ENCODE data around the gene FOSL1. TPM values are rescaled to one million over a fixed set of nuclear protein-coding genes. Genes with fewer than 3 reads are reported as not detected.

The FOSL1 gene
- total and polyA plus RNA-seq, 2 of the 13 experiments (the other 11 are each of a cell fraction or from before 2014, with no cell fraction given), result 4.0 to 4.1 TPM

DNA sequence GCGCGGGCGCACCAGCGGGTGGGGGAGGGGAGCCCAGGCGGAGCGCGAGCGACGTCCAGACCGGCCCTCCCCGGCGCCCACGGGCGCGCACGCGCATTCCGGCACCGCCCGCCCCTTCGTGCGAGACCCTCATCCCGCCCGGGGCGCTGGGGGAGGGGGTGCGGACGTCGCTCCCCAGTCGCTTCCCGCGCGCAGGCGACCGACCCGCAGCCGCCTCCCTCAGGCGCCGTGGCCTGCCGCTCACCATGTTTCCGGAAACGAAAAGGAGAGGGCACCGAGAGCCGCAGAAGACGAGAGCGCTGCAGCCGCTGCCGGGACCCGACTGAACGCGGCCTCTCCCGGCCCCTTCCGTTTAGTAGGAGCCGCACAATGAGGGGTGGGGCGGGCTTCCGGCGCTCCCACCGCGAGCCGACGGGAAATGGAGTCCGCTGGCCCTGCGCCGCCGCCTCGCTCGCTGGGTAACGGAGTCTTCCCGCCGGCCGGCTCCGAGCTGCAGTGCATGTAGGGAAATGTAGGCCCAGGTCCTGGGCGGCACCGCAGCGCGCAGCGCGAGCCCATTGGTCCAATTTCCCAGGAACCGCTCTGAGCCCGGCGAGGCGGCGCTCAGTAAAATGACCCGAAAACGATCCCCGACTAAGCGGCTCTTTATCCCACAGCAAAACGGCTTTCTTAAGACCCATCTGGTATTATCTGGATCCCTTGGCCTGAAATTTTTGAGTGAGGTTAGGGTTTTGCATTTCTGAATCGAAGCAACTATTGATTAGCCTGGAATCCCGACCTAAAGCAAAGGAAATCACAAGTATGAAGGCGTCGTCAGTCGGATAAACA is 42.1 kb downstream of the FOSL1 start, which contains the start of gene CFL1 (continued):
- TF ChIP-seq, protein P1, sequence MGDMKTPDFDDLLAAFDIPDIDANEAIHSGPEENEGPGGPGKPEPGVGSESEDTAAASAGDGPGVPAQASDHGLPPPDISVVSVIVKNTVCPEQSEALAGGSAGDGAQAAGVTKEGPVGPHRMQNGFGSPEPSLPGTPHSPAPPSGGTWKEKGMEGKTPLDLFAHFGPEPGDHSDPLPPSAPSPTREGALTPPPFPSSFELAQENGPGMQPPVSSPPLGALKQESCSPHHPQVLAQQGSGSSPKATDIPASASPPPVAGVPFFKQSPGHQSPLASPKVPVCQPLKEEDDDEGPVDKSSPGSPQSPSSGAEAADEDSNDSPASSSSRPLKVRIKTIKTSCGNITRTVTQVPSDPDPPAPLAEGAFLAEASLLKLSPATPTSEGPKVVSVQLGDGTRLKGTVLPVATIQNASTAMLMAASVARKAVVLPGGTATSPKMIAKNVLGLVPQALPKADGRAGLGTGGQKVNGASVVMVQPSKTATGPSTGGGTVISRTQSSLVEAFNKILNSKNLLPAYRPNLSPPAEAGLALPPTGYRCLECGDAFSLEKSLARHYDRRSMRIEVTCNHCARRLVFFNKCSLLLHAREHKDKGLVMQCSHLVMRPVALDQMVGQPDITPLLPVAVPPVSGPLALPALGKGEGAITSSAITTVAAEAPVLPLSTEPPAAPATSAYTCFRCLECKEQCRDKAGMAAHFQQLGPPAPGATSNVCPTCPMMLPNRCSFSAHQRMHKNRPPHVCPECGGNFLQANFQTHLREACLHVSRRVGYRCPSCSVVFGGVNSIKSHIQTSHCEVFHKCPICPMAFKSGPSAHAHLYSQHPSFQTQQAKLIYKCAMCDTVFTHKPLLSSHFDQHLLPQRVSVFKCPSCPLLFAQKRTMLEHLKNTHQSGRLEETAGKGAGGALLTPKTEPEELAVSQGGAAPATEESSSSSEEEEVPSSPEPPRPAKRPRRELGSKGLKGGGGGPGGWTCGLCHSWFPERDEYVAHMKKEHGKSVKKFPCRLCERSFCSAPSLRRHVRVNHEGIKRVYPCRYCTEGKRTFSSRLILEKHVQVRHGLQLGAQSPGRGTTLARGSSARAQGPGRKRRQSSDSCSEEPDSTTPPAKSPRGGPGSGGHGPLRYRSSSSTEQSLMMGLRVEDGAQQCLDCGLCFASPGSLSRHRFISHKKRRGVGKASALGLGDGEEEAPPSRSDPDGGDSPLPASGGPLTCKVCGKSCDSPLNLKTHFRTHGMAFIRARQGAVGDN (CRISPR knock-in tag; IDR thresholded peaks at IDR 0.05), result peak; percentile 56
- TF ChIP-seq, protein P2, sequence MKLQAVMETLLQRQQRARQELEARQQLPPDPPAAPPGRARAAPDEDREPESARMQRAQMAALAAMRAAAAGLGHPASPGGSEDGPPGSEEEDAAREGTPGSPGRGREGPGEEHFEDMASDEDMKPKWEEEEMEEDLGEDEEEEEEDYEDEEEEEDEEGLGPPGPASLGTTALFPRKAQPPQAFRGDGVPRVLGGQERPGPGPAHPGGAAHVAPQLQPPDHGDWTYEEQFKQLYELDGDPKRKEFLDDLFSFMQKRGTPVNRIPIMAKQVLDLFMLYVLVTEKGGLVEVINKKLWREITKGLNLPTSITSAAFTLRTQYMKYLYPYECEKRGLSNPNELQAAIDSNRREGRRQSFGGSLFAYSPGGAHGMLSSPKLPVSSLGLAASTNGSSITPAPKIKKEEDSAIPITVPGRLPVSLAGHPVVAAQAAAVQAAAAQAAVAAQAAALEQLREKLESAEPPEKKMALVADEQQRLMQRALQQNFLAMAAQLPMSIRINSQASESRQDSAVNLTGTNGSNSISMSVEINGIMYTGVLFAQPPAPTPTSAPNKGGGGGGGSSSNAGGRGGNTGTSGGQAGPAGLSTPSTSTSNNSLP (IDR thresholded peaks at IDR 0.05; ENCODE audit: low read depth, low read length), result no peak
- TF ChIP-seq KLF12 (CRISPR knock-in tag; IDR thresholded peaks at IDR 0.05; ENCODE audit: borderline replicate concordance) (peak; percentile 100), KLF11 (CRISPR knock-in tag; IDR thresholded peaks at IDR 0.05) (peak; percentile 93; the same call in 1 of the 2 replicates), IRX3 (CRISPR knock-in tag; IDR thresholded peaks at IDR 0.05; ENCODE audit: borderline replicate concordance, low read depth) (peak; percentile 36; the same call in 1 of the 2 replicates), HOXA5 (CRISPR knock-in tag; IDR thresholded peaks at IDR 0.05) (no peak), ZNF230 (CRISPR knock-in tag; IDR thresholded peaks at IDR 0.05) (0 out of 2 replicates have a peak, but pooled peaks have one; percentile 31), HES4 (CRISPR knock-in tag; IDR thresholded peaks at IDR 0.05; ENCODE audit: borderline replicate concordance) (peak; percentile 67; the same call in 1 of the 2 replicates), ATRX (CRISPR knock-in tag; IDR thresholded peaks at IDR 0.05; ENCODE audit: borderline replicate concordance) (no peak), ZSCAN31 (CRISPR knock-in tag; IDR thresholded peaks at IDR 0.05; ENCODE audit: low read depth) (peak; percentile 80), GATAD2A (CRISPR knock-in tag; IDR thresholded peaks at IDR 0.05) (peak; percentile 43; the same call in 1 of the 2 replicates), ARNTL (CRISPR knock-in tag; IDR thresholded peaks at IDR 0.05) (0 out of 2 replicates have a peak, but pooled peaks have one; percentile 68)
- TF ChIP-seq, protein P3, sequence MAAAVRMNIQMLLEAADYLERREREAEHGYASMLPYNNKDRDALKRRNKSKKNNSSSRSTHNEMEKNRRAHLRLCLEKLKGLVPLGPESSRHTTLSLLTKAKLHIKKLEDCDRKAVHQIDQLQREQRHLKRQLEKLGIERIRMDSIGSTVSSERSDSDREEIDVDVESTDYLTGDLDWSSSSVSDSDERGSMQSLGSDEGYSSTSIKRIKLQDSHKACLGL (CRISPR knock-in tag; IDR thresholded peaks at IDR 0.05), result peak; percentile 80
- TF ChIP-seq, protein P4, sequence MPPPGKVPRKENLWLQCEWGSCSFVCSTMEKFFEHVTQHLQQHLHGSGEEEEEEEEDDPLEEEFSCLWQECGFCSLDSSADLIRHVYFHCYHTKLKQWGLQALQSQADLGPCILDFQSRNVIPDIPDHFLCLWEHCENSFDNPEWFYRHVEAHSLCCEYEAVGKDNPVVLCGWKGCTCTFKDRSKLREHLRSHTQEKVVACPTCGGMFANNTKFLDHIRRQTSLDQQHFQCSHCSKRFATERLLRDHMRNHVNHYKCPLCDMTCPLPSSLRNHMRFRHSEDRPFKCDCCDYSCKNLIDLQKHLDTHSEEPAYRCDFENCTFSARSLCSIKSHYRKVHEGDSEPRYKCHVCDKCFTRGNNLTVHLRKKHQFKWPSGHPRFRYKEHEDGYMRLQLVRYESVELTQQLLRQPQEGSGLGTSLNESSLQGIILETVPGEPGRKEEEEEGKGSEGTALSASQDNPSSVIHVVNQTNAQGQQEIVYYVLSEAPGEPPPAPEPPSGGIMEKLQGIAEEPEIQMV (CRISPR knock-in tag; IDR thresholded peaks at IDR 0.05; ENCODE audit: low read depth), result no peak; the same call in 1 of the 2 replicates
- TF ChIP-seq, protein P5, sequence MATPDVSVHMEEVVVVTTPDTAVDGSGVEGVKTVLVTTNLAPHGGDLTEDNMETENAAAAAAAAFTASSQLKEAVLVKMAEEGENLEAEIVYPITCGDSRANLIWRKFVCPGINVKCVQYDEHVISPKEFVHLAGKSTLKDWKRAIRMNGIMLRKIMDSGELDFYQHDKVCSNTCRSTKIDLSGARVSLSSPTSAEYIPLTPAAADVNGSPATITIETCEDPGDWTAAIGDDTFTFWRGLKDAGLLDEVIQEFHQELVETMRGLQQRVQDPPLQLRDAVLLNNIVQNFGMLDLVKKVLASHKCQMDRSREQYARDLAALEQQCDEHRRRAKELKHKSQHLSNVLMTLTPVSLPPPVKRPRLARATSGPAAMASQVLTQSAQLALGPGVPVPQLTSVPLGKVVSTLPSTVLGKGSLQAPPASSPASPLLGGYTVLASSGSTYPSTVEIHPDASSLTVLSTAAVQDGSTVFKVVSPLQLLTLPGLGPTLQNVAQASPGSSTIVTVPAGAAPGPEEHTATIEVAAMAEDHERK (CRISPR knock-in tag; IDR thresholded peaks at IDR 0.05; ENCODE audit: low read depth), result peak; percentile 68; the same call in 1 of the 2 replicates
